GM23338 (cell line): ENCODE results near the gene MBNL1.

Source experiments
- CTCF ChIP-seq, 2 experiments: fragments of 200-600 bp in 1 of 2; sonication (generic) in 1 of 2; conservative IDR thresholded peaks; 2 replicates each; pipeline versions ENCODE4 v1.5.1 to v1.6.1; 2016 to 2017; ENCODE audit warnings: antibody characterized with exemption in 2 of 2, low read depth in 2 of 2, mild to moderate bottlenecking in 2 of 2, moderate library complexity in 1 of 2
- EZH2 ChIP-seq: fragments of 200-600 bp; sonication (generic); IDR thresholded peaks from one replicate; pipeline ENCODE4 v1.8.0; 2017; ENCODE audit warnings: antibody characterized with exemption, mild to moderate bottlenecking, low read depth; ENCODE audit not compliant: unreplicated experiment

GRCh38 chr3:152375546-152375945 lies 106.8 kb downstream of the MBNL1 start:
- no peak for TF ChIP-seq CTCF (conservative IDR thresholded peaks at IDR 0.05; ENCODE audit: low read depth in 2 of 2)
- TF ChIP-seq EZH2, result no peak
